NCI-H1436 treated with DMSO at 0.1 percent for 48 hours (cell line): ENCODE data around the gene ZNF8.
A peak's percentile ranks its signal among the peaks of the same experiment; 100 is the strongest.
"Not testable (repeated sequence)": the region's sequence is repeated elsewhere in the genome, so short reads cannot be mapped to it uniquely, and the experiment has no call there.

Experiments used
- DNase-seq: peaks from one replicate; lab custom pipeline; 2025; lab: John Stamatoyannopoulos, UW

The ZNF8 gene

DNA sequence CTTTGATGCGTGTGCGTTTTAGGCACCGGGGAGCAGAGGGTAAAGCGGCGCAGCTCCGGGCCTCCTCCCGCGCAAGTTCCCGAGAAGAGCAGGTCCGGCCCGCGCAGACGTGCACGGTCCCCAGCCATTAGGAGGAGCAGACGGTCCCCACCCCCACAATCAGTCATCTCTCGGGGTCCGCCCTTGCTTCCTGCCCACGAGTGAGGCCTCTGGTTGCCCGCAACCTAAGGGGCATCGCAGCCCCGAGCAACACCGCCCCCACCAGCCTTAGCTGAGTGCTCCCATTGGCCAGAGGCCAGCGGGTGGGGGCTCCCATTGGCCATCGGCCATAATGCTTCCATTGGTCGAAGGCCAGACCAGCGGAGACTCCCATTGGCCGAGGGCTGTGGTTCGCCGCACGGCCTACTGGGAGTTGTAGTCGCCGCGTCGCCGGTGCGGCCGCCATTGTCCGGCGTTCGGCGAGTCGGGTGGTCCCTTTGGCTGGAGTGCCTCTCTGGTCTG is at the start of gene ZNF8:
Gene ZNF8, plus strand, starts transcription at position 415 of the 501 bp plus-strand sequence. CDS start 127 bp downstream, outside the sequence.
- DNase-seq, result peak; percentile 98

DNA sequence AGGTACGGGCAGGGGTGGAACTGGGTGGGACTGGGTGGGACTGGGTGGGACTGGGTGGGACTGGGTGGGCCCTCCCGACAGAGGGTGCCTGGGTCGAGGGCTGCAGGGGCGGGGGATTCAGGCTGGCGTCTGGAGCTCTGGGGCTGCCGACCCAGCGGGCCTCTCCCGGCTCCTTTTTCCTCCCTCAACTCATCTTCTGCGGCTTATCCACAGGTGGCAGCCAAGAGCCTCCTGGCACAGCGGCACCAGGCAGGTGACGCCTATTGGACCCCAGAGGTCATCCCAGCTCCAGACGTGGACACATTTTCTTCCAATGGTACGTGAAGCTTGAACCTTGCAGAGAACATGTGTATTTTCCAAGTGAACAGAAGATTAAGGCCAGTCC is 49.5 kb upstream of the ZNF8 start:
- no peak for DNase-seq

DNA sequence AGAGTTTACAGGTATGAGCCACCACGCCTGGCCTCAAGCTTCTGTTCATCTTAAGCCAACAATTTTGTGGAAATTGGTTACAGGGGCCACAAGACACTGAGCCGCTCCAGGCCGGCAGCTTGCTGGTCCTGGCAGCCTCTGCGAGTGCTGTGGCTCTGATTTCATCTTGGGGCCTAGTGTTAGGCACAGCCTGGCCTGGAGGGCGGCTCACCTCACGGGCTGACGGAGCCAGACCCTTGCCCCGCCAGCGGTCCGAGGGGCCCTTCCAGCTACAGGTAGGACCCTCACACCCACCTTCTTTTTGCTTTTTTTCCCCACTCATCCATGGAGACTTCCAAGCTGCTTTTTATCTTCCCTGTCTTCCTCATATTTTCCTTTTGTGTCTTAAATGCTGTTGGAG is 41.4 kb upstream of the ZNF8 start:
- no peak for DNase-seq

- no peak for DNase-seq
Observed at GRCh38 chr19:58243351-58243750, 35.4 kb upstream of the ZNF8 start.

DNA sequence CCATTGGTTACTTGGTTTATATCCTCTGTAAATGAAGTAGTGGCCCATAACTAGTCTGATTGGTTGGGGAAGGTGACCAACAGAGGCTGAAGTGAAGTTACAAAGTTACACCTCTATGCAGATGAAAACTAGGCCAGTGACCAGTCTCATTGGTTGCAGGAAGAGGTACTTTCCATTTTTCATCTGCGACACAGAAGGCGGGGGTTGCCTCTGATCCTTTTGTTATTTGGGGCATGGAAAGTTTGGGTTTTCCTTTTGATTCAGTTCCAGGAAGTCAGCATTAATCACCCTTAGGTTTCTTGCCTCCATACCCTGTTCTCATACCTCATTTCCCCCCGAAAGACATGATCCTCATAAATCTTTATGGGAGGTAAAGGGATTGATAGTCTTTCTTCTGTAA is 29.9 kb upstream of the ZNF8 start:
- DNase-seq, result no peak

DNA sequence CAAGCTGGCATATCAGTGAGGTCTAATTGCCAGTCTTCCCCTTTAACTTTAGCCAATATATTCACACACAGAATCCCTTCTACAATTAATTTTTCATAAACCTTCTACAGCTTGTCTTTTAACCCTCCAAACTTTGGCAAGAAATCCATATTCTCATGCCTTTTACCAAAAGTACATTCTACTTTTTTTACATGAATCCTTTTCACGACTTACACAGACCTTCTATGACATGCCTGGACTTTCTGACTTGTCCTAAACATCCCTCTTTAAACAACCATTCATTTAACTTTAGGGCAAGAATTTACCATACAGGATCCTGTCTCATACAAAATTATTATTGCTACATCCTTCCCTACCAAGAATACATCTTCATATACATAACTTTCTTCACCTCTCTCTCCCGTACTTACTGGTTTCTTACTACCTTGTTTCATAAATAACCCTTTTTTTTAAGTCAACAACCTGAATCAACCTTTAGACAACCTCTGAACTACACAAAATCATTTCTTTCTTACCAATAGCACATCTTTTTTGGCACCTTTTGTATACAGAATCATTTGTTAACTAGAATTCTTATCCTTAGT is 26.6 kb upstream of the ZNF8 start:
- DNase-seq, result no peak

DNA sequence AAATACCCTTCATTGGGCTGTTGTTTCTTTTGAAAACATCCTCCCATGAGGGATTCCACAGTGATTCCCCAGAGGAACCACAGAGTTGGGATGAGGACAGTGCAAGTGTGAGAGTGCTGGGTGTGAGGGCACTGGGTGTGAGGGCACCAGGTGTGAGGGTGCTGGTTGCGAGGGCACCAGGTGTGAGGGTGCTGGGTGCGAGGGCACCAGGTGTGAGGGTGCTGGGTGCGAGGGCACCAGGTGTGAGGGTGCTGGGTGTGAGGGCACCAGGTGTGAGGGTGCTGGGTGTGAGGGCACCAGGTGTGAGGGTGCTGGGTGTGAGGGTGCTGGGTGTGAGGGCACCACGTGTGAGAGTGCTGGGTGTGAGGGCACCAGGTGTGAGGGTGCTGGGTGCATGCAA is 20.5 kb upstream of the ZNF8 start:
- DNase-seq, result not testable (repeated sequence)

DNA sequence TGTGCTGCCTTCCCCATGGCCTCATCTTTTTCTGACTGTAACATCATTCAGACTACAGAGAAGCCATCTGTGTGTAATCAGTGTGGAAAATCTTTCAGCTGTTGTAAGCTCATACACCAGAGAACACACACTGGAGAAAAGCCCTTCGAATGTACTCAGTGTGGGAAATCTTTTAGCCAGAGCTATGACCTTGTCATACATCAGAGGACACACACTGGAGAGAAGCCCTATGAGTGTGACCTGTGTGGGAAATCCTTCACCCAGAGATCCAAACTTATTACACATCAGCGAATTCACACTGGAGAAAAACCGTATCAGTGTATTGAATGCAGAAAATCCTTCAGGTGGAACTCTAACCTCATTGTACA is 17.2 kb upstream of the ZNF8 start:
- DNase-seq, result no peak

DNA sequence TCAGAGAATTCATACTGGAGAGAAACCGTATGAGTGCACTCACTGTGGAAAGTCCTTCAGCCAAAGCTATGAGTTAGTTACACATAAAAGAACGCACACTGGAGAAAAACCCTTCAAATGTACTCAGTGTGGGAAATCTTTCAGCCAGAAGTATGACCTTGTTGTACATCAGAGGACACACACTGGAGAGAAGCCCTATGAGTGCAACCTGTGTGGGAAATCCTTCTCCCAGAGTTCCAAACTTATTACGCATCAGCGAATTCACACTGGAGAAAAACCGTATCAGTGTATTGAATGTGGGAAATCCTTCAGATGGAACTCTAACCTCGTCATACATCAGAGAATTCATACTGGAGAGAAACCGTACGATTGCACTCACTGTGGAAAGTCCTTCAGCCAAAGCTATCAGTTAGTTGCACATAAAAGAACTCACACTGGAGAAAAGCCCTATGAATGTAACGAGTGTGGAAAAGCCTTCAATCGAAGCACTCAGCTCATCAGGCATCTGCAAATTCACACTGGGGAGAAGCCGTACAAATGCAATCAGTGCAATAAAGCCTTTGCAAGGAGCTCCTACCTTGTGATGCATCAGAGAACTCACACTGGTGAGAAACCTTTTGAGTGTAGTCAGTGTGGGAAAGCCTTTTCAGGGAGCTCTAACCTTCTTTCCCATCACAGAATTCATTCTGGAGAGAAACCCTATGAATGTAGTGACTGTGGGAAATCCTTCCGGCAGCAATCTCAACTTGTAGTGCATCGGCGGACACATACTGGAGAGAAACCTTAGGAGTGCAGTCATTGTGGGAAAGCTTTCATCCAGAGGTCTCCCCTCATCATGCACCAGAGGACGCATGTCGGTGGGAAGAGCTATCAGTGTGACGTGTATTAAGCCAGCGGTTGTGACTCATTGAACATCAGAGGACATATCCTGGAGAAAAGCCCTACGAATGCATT is 16.5 kb upstream of the ZNF8 start:
- DNase-seq, result no peak

GRCh38 chr19:58262922-58263296 is 15.8 kb upstream of the ZNF8 start:
- no peak for DNase-seq

DNA sequence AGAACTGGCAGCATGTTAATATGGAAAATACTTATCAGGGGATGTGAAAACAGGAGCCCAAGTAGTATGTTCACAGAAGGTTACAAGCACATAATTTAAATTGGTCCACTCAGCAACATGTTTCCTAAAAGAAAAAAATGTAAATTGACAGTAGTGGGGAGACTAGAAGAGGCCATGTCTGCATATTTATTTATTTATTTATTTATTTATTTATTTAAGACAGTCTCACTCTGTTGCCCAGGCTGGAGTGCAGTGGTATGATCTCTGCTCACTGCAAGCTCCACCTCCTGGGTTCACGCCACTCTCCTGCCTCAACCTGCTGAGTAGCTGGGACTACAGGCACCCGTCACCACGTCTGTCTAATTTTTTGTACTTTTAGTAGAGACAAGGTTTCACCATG is 13.7 kb upstream of the ZNF8 start:
- DNase-seq, result no peak

DNA sequence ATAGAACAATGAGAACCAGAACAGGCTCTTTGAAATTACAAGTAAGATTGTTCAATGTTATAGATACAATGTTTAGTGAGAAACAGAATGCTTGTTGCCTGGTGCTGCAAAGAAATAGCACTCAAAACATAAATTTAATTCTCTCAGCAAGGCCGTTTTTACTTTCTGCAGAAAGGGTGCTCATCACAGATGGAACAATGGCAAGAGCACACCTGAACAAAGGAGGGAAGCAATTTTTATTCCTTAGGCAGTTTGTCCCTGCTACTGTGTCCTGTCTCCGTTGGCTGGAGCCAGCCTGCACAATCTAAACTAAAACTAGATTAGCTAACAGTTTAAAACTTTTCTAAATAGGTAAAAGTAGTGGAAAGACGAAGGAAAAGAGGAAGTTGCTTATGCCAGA is 10.4 kb upstream of the ZNF8 start:
- no peak for DNase-seq

DNA sequence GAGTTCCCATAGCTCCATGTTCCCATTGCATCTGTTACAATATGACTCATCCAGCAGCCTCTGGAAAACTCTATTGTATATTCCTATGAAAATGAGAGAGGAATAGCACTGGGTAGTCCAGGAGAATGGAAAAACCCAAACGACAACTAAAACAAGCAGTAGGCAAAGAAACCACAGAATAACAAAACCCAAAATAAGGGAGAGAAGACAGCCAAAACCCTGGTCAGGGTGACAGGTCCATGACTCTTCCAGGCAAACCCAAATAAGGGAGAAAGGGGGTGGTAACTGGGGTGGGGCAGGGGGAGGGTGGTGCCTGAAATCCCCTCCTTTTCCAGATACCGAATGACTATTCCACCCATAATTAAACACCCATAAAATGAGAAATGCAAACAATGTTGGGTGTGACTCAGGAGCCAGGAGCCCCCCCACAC is 4.0 kb upstream of the ZNF8 start:
- no peak for DNase-seq

DNA sequence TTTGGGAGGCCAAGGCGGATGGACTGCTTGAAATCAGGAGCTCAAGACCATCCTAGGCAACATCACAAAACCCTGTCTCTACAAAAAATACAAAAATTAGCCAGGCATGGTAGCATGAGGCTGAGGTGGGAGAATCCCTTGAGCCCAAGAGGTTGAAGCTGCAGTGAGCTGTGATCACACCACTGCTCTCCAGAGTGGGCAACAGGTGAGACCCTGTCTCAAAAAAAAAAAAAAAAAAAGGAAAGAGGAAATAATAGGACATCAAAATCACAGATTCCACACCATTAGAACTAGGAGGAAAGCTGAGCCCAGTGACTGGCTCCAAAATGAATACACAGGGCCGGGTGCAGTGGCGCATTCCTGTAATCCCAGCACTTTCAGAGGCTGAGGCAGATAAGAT is 3.2 kb upstream of the ZNF8 start:
- DNase-seq, result no peak

DNA sequence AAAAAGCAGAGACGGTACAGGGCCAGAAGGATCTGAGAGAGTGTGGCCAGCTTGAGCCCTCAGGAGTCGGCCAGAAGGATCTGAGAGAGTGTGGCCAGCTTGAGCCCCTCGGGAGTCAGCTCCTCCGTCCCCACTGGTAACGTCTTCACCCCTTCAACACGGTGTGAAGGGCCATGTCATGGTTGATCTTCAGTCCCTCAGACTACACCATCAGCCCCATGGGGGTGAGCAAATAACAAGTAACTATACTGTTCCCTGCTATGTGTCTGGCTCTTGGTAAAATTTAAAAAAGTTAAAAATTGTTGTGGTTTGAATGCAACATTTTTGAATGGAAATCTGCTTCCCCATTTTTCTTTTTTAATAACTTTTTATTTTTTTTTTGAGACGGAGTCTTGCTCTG is 1.6 kb upstream of the ZNF8 start:
- no peak for DNase-seq

GRCh38 chr19:58277748-58278540 is 811 bp upstream of the ZNF8 start:
- no peak for DNase-seq

GRCh38 chr19:58279042-58279924 is 528 bp downstream of the ZNF8 start:
- peak; percentile 18 for DNase-seq

- no peak for DNase-seq
Observed at GRCh38 chr19:58279925-58280316, 1.2 kb downstream of the ZNF8 start.

DNA sequence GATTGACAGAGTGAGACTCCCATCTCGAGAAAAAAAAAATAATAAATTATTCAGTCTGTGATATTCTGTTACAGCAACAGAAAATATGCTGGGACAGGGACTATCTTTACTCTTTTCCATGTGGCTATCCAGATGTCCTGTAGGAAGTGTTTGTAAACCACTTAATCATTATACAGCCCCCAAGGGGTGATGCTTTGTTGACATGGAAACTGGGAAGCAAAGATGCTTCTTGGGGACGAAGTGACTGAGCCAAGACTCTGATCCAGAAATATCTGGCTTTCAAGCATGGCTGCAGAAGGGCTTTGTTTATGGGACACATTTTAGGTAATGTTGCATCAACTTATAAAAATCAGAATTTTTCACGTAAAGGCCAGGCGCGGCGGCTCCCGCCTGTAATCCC is 5.4 kb downstream of the ZNF8 start:
- DNase-seq, result no peak

- DNase-seq, result no peak
Observed at GRCh38 chr19:58291943-58292342, 13.2 kb downstream of the ZNF8 start.

- no peak for DNase-seq
Observed at GRCh38 chr19:58294743-58295374, 16.1 kb downstream of the ZNF8 start.
